Panc1 (cell line): Measurements from ENCODE around the gene TRIM41. TPM values are rescaled to one million over a fixed set of nuclear protein-coding genes. Genes with fewer than 3 reads are reported as not detected.

Experiments
- ATAC-seq: fragments of 200-7000 bp; cut with Tn5 transposase; 2 replicates; pipeline ENCODE4 v1.9.1; 2020; ENCODE audit warnings: mild to moderate bottlenecking, moderate library complexity
- BruUV-seq: library from RNA; stranded (reverse); fragments of 400-500 nt; replicated peaks from 2 replicates; lab custom pipeline; 2021; lab: Mats Ljungman, UMichigan
- CTCF ChIA-PET: fragments of 300-600 bp; sonication (Branson Sonifier 250); formaldehyde crosslinking; loops from one replicate; lab custom pipeline; 2022; ENCODE audit warnings: antibody characterized with exemption; lab: Charles Lee
- POLR2A ChIA-PET: fragments of 300-600 bp; sonication (Branson Sonifier 250); formaldehyde crosslinking; loops from one replicate; lab custom pipeline; 2022; ENCODE audit warnings: antibody characterized with exemption; lab: Charles Lee
- DNase-seq: peaks from one replicate; pipeline ENCODE4 v3.0.0-alpha.2; 2010; ENCODE audit warnings: low read depth, low spot score
- H3K27ac ChIP-seq: 2 replicates; pipeline ENCODE4 v1.5.1; 2011; ENCODE audit warnings: mild to moderate bottlenecking, low read length, inconsistent platforms
- H3K27me3 ChIP-seq: fragments of 200-500 bp; sonication (Bioruptor generic); 2 replicates; pipeline ENCODE4 v1.6.0; 2014; ENCODE audit warnings: low read length, inconsistent platforms; ENCODE audit not compliant: control insufficient read depth, insufficient read depth
- H3K36me3 ChIP-seq: fragments of 200-500 bp; sonication (Bioruptor generic); 2 replicates; pipeline ENCODE4 v1.5.1; 2014; ENCODE audit warnings: inconsistent platforms, mild to moderate bottlenecking, low read length, moderate library complexity; ENCODE audit not compliant: control insufficient read depth, insufficient read depth
- H3K4me1 ChIP-seq: 2 replicates; pipeline ENCODE4 v1.5.1; 2011; ENCODE audit warnings: inconsistent platforms, mild to moderate bottlenecking, low read length, moderate library complexity; ENCODE audit not compliant: control insufficient read depth, insufficient read depth
- H3K4me3 ChIP-seq, 2 experiments: 2 replicates each; pipeline ENCODE4 v1.5.1; 2011 to 2012; ENCODE audit warnings: low read depth in 2 of 2, low read length in 2 of 2, mild to moderate bottlenecking in 2 of 2, inconsistent platforms in 1 of 2, moderate library complexity in 1 of 2
- H3K9me3 ChIP-seq: fragments of 200-500 bp; sonication (Bioruptor generic); 2 replicates; pipeline ENCODE4 v1.5.1; 2014; ENCODE audit warnings: low read depth, mild to moderate bottlenecking, inconsistent platforms, low read length, moderate library complexity; ENCODE audit not compliant: control insufficient read depth, insufficient read depth
- CTCF ChIP-seq: fragments of 450-650 bp; IDR thresholded peaks from 2 replicates; pipeline ENCODE4 v1.5.1; 2017; ENCODE audit warnings: mild to moderate bottlenecking
- POLR2AphosphoS5 ChIP-seq: IDR thresholded peaks from 2 replicates; pipeline ENCODE4 v1.6.1; 2012; ENCODE audit warnings: mild to moderate bottlenecking, low read depth, low read length, moderate library complexity
- REST ChIP-seq, 2 experiments: IDR thresholded peaks; 2 replicates each; pipeline ENCODE4 v1.6.1; 2011 to 2012; ENCODE audit warnings: low read depth in 2 of 2, control low read depth in 1 of 2, low read length in 1 of 2, mild to moderate bottlenecking in 1 of 2, moderate library complexity in 1 of 2; ENCODE audit not compliant: insufficient read depth in 1 of 2
- SIN3A ChIP-seq: IDR thresholded peaks from 2 replicates; pipeline ENCODE4 v1.6.1; 2012; ENCODE audit warnings: low read depth, mild to moderate bottlenecking, low read length, moderate library complexity, borderline replicate concordance; ENCODE audit not compliant: insufficient read depth
- TCF7L2 ChIP-seq: IDR thresholded peaks from 2 replicates; pipeline ENCODE4 v1.6.1; 2011; ENCODE audit warnings: mild to moderate bottlenecking, low read depth, low read length, inconsistent platforms
- in situ Hi-C: cut with HindIII; loops from 2 replicates; pipeline ENCODE4 v1.10.0; 2016; ENCODE audit warnings: low sequenced_read_pairs, low pct_unique_long_range_greater_than_20kb
- intact Hi-C: fragments of 100-400 bp; cut with micrococcal nuclease; formaldehyde crosslinking; loops from one replicate; pipeline ENCODE4 v1.10.0; 2022; ENCODE audit not compliant: unreplicated experiment
- total RNA-seq: library from RNA; stranded (reverse); gene quantifications from one replicate; pipeline ENCODE4 v1.2.1, GENCODE V29; 2021; ENCODE audit not compliant: unreplicated experiment

TRIM41 gene
- total RNA-seq, 1 experiment from 2014 or later = 58.3 TPM

GRCh38 chr5:181217803-181218062 lies 5.3 kb upstream of the TRIM41 start:
- no peaks in the 10 kb centered on the region for H3K9me3 ChIP-seq
- ChIA-PET CTCF (no interaction called here), POLR2A (no interaction called here)
- no TSS peak for BruUV-seq
- peak overlapping the region; percentile 58 for H3K27ac ChIP-seq
- H3K4me1 ChIP-seq = peaks cover 8% of the 10 kb centered on the region
- no peaks in the 10 kb centered on the region for H3K27me3 ChIP-seq
- DNase-seq (no peak), ATAC-seq (peak; percentile 19)
- TF ChIP-seq CTCF (no peak), POLR2AphosphoS5 (no peak), REST (IDR thresholded peaks at IDR 0.05; ENCODE audit: insufficient read depth in 1 of 2, low read depth in 2 of 2, low read length in 1 of 2) (no peak), SIN3A (no peak)
- no peaks in the 10 kb centered on the region for H3K36me3 ChIP-seq
- peak overlapping the region; percentile 65 to 94 for H3K4me3 ChIP-seq
- intact Hi-C loops = no loop called here
- in situ Hi-C loops = no loop called here

GRCh38 chr5:181218795-181219124 lies 4.3 kb upstream of the TRIM41 start:
- Histone ChIP-seq H3K4me1 (peaks cover 8% of the 10 kb centered on the region), H3K9me3 (no peaks in the 10 kb centered on the region), H3K27me3 (no peaks in the 10 kb centered on the region), H3K27ac (peak overlapping the region; percentile 68), H3K36me3 (no peaks in the 10 kb centered on the region; the same call in 1 of the 2 replicates), H3K4me3 (peak overlapping the region; percentile 65 to 94)
- intact Hi-C loops = no loop called here
- BruUV-seq = no TSS peak
- no peak for DNase-seq
- ChIA-PET CTCF (no interaction called here), POLR2A (no interaction called here)
- no peak for ATAC-seq
- in situ Hi-C loops = no loop called here
- TF ChIP-seq TCF7L2 = no peak
- TF ChIP-seq CTCF = no peak
- no peak for TF ChIP-seq SIN3A
- no peak for TF ChIP-seq REST (IDR thresholded peaks at IDR 0.05; ENCODE audit: insufficient read depth in 1 of 2, low read depth in 2 of 2, low read length in 1 of 2)
- no peak for TF ChIP-seq POLR2AphosphoS5
